NCI-H524 (cell line): ENCODE results near the gene CETN2.
"Not testable (repeated sequence)": the region's sequence is repeated elsewhere in the genome, so short reads cannot be mapped to it uniquely, and the experiment has no call there.

Experiments
- DNase-seq, 2 experiments: peaks; one replicate each; lab custom pipeline; 2025; lab: John Stamatoyannopoulos, UW

Gene CETN2

GRCh38 chrX:152832520-152832919 lies 2.0 kb upstream of the CETN2 start:
- no peak for DNase-seq

- DNase-seq: no peak
These were observed 834 bp upstream of the CETN2 start for GRCh38 chrX:152831391-152831790.

- no peak for DNase-seq
These were observed 5.6 kb downstream of the CETN2 start for GRCh38 chrX:152824841-152825374.

- no peak for DNase-seq
These were observed 6.9 kb downstream of the CETN2 start for GRCh38 chrX:152823657-152824056.

GRCh38 chrX:152822383-152823086 lies 8.0 kb downstream of the CETN2 start:
- DNase-seq: no peak

- peak; percentile 18 to 63 for DNase-seq
These were observed 9.3 kb downstream of the CETN2 start for GRCh38 chrX:152821145-152821765.

GRCh38 chrX:152819732-152820131 lies 10.8 kb downstream of the CETN2 start:
- no peak for DNase-seq

- no peak for DNase-seq
These were observed 11.3 kb downstream of the CETN2 start for GRCh38 chrX:152819266-152819665.

GRCh38 chrX:152818356-152818755 lies 12.2 kb downstream of the CETN2 start:
- no peak for DNase-seq

- DNase-seq: peak; percentile 4 to 22
These were observed 13.3 kb downstream of the CETN2 start for GRCh38 chrX:152817078-152817764.

- DNase-seq: no peak
These were observed 16.5 kb downstream of the CETN2 start for GRCh38 chrX:152814048-152814447.

GRCh38 chrX:152813206-152813605 lies 17.4 kb downstream of the CETN2 start:
- no peak for DNase-seq

GRCh38 chrX:152810403-152810802 lies 20.2 kb downstream of the CETN2 start:
- peak; percentile 48 to 86 for DNase-seq

- DNase-seq: no peak
These were observed 24.5 kb downstream of the CETN2 start for GRCh38 chrX:152806035-152806434.

GRCh38 chrX:152798945-152799344 lies 31.6 kb downstream of the CETN2 start:
- DNase-seq: no peak

GRCh38 chrX:152787062-152787461 lies 43.5 kb downstream of the CETN2 start:
- DNase-seq: not testable (repeated sequence)
